Kasumi-1 (cell line): Measurements from ENCODE around the gene FAM110D.
A peak's percentile ranks its signal among the peaks of the same experiment; 100 is the strongest.

Experiments
- DNase-seq, 2 experiments: peaks; one replicate each; lab custom pipeline; 2025; lab: John Stamatoyannopoulos, UW

The FAM110D gene

DNA sequence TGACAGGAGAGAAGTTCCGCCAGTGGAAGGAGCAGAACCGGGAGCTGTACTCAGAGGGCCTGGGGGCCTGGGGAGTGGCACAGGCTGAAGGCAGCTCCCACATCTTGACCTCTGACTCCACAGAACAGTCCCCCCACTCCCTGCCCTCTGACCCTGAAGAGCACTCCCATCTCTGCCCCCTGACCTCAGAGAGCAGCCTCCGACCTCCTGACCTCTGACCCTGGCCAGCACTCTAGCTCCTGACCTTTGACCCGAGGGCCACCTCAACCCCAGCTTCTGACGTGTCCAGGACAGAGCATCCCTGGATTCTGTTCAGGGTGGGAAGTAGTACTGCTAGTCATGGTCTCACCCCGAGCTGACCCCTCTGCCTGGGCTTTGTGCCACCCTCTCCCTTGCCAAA is 30.5 kb downstream of the FAM110D start:
- no peak for DNase-seq

- no peak for DNase-seq
Observed at GRCh38 chr1:26189751-26190275, 30.9 kb downstream of the FAM110D start.

DNA sequence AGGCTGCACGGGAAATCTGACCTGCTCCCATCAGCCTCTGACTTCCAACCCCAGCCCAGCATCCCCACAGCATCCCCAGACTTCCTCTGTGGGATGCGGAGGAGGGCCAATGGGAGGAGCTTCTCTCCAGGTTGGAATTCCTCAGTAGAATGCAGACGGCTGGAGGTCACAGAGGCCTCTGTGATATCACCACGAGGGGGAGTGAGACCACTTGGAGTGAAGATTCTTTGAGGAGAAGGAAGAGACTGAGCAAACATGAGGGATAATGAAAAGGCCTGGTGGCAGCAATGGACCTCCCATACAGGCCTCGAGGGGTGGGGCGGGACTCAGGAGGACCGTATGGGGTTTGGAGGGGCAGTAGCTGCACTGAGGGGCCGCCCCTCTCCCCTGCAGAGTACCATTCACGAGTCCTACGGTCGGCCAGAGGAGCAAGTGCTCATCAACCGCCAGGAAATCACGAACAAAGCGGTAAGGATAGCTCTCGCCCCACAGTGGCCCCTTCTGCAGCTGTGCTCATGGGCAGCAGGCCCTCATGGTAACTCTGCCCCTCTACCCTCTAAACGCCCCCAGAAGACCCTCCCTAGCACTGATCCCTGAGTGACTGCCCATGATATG is 31.6 kb downstream of the FAM110D start, which contains the start of gene CATSPER4:
Gene CATSPER4, plus strand, starts transcription at position 230 of the 615 bp plus-strand sequence. Its CDS starts 26 bp downstream, at position 256.
- DNase-seq: peak; percentile 28 to 38

GRCh38 chr1:26191739-26192138 is 32.9 kb downstream of the FAM110D start:
- DNase-seq: no peak

DNA sequence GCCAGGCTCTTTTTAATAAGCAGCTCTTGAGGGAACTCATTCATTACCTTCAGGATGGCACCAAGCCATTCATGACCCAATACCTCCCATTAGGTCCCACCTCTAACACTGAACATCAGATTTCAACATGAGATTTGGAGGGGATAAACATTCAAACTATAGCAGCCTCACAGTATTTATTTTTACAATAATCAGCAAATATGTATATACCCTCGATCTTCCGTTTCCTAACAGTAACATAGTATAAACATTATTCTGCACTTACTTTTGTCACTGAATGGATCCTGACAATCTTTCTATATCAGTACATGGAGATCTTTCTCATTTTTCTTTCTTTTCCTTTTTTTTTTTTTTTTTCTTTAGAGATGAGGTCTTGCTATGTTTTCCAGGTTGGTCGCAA is 36.9 kb downstream of the FAM110D start:
- no peak for DNase-seq

DNA sequence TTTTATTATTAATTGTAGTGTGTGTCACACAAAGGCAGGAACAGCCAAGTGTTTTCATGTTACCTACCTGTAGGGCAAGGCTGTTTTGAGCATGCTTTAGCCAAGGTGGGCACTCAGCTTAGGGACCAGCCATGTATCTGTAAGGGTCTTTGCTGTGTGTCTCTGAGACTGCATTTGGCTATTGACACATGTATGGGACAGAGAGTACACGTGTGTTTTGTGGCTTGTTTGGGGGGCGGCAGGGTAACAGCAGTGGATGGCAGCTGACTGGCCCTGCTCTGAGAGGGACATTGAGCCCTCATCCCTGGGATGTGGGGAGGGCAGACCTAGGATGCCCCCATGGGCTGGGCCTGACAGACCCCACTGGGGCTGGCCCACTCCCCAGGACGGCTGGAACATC is 38.4 kb downstream of the FAM110D start:
- DNase-seq: no peak

DNA sequence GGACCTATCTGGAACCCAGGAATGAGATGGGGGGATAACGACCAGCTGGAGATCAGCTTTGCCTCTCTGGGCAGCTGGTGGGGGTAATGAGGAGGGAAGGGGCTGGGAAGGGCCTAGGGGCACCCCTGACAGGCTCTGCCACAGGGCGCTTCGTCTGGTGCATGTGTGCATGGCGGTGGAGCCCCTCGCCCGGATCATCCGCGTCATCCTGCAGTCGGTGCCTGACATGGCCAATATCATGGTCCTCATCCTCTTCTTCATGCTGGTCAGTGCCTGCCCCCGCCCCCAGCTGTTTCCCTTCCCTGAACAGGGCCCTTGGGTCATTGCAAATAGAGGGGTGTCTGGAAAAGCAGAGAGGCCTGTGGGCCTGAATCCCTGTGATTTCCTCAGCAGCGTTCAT is 38.9 kb downstream of the FAM110D start:
- DNase-seq: no peak

DNA sequence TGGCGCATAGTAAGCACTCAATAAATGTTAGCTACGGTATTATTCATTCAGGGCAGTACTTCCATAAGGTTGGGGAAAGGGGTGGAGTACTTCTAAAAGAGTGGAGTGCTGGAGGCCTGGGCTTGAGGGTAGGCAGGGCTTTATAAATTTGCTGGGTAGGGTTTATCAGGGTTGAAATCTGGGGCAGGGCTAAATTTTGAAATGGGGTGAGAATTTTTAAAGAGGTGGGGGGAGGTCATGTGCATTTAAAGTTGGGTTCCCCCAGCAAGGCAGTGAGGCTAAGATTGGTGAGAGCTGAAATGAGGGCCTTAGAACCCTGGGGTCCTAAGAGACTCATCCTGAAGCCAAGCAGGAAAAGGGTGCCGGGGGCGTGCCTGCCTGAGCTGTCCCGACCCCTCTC is 41.5 kb downstream of the FAM110D start:
- no peak for DNase-seq

DNA sequence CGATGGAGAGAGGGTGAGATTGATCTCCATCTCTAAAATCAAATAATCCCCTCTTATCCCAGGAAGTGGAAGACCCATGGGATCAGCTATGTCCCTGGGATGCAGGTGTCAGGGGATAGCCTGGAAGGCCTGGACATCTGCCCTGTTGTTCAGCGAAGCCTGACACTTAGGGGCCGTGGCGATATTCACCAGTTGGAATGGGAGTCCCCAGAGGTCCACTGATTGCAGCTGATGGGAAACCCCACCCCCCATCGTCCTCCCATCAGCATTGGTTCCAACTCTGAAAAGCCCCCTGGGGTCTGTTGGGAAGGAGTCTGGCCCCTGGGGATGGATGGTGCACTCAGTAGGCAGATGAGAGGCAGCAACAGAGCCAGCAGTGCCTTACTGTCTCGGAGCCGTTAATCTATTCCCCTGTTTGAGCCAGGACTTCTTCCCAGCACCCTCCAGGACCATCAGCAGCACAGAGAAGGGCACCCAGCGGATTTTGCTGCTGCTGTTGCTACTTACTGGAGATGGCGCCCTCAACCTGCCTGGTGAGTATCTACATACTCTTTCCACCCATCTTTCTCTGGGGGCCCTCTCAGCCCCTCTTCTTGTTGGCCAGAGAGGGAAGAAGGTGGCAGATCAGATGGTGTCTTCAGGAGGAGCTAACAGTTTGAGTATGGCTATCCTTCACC is 44.9 kb downstream of the FAM110D start:
- no peak for DNase-seq

- DNase-seq: no peak
Observed at GRCh38 chr1:26210147-26210870, 51.4 kb downstream of the FAM110D start.

DNA sequence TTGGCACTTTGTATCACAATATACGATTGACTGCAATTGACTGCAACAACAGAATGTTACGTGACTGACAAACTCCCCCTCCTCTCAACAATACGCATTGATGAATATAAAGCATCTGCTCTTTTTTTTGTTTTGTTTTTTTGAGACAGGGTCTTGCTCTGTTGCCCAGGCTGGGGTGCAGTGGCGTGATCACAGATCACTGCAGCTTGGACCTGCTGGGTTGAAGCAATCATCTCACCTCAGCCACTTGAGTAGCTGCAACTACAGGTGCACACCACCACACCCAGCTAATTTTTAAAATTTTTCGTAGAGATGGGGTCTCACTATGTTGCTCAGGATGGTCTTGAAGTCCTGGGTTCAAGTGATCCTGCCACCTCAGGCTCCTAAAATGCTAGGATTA is 53.8 kb downstream of the FAM110D start:
- DNase-seq: no peak

DNA sequence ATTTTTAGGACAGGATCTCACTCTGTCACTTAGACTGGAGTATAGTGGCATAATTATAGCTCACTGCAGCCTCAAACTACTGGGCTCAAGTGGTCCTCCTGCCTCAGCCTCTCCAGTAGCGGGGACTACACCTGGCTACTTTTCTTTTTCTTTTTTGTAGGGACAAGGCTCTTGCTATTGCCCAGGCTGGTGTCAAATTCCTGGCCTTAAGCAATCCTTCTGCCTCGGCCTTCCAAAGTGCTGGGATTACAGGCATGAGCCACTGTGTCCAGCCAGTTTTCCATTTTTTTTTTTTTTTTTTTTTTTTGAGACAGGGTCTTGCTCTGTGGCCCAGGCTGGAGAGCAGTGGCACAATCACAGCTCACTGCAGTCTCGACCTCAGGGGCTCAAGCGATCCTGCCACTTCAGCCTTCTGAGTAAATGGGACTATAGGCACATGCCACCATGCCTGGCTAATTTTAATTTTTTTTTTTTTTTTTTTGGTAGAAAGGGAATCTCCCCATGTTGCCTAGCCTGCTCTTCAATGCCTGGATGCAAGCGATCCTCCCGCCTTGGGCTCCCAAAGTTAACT is 54.5 kb downstream of the FAM110D start:
- no peak for DNase-seq
